DMS153 (cell line): ENCODE data around the gene KASH5.
"Not testable (repeated sequence)": the region's sequence is repeated elsewhere in the genome, so short reads cannot be mapped to it uniquely, and the experiment has no call there.

Experiments used
- DNase-seq: peaks from one replicate; lab custom pipeline; 2025; lab: John Stamatoyannopoulos, UW

KASH5 gene

DNA sequence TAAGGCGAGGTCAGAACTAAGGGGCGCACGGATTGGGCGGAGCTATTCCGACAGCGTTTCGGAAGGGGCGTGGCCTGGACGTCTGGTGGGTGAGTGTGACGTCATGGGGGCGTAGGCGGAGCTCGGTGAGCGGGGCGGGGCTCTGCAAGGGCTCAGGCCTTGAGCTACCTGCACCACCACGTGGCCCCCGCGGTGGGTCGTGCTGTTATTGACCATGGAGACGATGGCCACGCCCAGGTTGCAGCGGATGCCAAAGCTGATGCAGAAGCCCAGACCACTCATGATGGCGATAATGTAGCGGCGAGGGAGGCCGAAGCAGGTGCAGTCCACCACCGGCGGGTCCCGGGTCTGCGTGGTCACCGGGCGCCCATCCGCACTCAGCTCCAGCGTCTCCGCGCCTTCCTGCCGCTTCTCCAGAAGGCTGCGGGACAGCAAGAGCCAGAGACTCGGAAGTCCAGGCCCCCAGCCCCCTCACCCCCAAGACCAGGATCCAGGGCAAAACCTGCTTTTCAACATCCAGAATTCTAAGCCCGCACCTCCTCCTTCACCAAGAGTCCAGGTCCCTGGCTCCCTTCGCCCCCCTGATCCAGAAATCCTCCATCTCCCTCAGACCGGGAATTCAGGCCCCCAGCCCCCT, 48.5 kb downstream of the KASH5 start:
- DNase-seq, result peak; percentile 51

DNA sequence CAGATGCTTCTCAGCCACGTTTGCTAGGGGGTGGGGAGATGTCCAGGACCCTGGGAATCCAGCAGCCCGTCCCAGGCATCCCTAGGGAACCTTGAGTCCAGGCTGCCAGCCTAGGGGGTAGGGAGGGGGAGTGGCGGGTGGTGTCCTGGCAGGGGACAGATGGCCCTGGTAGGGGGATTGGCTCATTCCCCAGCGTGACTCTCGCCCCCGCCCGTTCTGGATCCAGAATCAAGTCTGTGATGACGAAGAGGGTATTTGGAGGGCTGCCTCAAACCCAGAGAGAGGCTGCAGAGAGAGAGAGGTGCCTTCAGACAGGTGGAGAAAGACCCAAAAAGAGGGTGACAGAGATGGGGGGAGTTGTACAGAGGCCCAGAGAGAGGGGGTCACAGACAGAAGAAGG, 49.2 kb downstream of the KASH5 start:
- no peak for DNase-seq

DNA sequence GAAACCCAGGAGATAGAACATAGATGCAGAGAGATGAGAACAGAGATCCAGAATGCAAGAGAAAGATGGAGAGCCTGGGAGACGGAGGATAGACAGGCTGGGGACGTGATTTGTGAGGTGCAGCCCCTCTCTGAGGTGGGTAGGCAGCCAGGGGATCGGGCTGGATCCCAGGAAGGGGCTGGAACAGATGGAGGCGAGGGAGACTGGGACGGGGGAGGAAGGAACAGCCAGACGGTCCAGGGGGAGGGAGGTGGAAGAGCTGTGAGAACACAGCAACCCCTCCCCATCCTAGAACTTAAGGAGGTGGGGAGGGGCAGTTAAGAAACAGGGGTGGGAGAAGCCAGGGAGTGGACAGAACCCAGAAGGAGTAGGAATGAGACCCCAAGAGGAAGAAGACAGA, 50.2 kb downstream of the KASH5 start:
- DNase-seq, result no peak

DNA sequence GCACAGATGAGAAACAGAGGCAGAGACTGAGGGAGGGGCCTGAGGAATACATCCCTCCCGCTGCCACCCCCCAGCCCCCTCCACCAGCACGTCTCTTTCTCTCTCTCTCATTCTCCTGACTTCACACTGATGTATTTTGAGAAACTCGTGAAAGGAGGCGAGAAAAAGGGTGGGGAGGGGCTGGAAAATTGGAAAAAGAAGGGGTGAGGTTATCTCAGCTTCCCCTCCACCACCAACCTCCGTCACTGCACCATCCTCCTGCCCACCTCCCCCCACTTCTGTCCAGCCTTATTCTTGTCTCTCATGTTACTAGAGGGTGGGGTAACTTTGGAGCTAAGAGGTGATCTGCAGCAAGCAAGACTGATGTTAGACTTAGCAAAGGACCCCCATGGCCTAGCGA, 51.8 kb downstream of the KASH5 start:
- DNase-seq, result no peak

DNA sequence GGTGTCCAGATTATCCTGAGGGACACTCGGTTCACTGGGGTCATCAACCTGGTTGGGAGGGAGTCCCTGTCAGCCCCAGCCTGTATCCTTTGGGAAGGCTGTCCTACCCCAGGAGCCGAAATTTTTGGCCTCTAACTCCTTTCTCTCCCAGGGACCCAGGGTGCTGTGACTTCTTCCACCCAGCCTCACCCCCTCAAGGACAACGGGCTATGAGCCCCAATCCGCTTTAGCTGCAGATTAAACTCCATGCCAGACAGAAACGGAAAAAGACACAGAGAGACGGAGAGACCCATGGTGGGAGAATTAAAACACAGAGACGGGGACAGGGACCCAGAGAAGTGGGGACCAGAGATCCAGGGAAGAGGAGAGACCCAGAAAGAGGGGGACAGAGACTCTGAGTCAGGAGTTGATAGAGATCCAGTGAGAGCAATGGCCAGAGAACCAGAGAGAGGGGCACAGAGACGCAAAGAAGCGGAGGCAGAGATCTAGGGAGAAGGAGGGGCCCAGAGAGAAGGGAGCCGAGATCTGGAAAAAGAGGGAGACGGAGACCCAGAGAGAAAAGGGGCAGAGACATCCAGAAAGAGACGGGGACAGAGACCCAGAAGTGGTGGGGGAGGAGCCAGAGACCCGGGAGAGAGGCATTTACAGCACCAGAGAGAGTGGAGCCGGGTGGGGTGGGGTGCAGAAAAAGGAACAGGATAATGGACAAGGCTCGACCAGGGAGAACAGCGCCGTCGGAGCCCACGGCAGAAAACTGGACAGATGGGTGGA, 52.6 kb downstream of the KASH5 start:
- no peak for DNase-seq

DNA sequence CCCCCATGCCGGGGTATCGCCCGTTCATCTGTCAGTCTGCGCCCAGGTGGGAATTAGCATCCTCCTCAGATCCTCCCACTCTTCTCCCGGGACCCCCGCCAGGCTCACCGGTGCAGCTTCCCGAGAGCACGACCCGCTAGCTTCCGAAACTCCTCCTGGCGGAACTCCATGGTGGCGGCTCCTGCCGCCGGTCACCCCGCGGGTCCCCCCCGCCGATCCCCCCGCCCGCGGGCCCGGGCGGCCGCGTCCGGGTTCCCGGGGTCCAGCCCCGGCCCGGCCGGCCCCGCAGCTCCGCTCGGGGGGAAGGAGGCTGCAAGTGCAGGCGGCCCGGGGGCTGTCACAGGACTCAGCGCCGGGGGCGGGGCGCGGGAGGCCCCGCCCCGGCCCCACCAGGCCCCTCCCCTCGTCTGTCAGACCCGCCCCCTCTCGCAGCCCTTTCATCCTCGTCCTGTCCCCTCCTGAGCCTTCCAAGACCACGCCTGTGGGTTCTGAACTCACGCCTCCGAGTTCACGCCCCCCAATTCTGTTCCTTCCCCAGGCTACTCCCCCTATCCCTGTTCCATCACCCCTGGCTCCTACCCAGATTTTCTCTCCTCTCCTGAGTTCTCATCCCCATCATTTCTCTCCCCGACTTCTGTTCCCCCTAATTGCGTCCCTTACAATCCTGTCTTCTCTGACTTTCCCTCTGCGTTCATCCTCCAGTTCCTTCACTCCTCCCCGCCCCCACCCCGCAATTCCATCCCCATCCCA, 53.3 kb downstream of the KASH5 start, which contains the start of gene SLC17A7:
TSS of gene SLC17A7 (minus strand) at position 318 of the 750 bp plus-strand sequence. CDS start at position 170, 148 bp downstream.
- DNase-seq, result no peak

DNA sequence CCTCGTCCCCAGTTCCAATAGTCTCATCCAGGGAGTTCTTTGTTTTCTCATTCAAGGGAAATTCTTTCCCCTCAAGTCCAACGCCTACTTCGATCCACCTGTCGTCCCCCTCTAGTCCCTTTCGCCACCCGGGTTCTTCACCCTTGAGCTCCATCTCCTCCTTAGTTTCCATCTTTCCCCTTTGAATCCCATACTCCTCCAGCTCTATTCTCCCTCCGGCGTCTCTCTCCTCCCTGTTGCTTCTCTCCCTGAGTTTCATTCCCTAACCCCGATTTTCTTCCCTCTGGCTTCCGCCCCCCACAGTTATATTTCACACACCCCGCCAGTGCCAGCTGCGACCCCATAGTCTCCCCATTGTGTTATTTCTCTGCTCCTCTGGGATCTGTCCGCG, 53.9 kb downstream of the KASH5 start:
- DNase-seq, result no peak

DNA sequence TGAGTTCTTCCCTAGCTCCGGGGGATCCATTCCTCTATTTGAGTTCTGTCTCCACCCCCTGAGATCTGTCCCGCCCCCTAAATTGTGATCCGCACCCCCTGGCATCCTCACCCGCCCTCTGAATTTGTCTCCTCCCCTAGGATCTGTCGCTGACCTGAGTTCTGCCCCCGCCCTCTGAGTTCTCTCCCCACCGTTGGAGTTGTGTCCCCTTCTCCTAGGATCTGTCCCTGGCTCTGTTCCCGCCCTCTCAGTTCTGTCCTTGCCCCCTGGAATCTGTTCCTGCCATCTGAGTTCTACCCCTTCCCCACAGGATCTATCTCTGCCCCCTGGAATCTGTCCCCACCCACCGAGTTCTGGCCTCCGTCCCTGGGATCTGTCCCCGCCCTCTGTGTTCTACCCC, 54.3 kb downstream of the KASH5 start:
- DNase-seq, result no peak

DNA sequence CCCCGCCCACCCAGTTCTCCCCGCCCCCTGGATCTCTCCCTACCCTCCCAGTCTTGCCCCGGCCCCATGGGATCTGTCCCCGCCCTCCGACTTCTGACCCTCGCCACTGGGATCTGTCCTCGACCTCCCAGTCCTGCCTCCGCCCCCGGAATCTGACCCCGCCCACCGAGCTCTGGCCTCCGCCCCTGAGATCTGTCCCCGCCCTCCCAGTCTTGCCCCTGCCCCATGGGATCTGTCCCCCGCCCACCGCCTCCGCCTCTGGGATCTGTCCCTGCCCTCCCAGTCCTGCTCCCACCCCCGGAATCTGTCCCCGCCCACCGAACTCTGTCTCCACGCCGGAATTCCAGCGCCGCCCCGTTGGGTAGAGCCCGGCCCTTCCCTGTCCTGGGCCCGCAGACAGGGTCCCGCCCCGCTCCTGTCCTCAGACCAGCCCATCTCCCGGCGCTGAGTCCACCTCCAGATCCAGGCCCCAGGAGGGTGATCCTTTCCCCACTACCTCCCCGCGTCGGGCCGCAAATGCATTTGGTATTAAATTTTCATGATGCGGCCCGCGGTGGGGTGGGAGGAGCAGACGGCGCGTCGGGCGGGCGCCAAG, 54.8 kb downstream of the KASH5 start:
- DNase-seq, result peak; percentile 56

DNA sequence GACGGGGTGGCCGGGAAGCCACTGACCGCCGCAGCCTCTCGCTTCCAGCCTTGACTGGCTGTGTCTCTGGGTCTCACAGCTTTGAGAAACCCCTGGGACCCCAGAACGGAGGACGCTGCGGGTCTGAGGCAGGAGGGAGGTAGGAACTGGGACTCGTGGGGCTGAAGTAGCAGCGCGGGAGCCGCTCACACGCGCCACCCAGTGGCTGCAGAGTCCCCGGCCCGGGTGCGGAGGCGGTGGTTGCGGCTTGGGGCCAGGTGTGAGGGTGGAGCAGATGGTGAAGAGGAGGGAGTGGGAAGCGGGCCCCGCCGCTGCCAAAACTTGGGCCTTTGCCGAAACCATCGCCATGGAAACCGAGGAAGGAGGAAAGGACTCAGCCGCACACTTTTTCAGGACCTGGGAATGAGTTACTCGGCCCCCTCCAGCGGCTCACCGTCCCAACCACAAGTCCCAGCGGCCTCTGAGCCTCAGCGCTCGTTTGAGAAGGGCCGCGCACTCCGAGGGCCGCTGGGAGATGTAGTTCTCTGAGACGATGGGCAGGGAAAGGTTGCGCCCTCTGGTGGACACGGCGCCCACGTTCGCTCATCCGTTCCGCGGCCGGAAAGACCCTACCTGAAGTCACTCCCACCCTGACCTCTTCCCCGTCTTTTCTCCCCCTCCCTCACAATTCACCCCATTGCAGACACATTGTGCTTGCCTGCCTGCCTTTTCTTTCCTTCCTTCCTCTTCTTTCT, 55.5 kb downstream of the KASH5 start:
- DNase-seq, result peak; percentile 89

DNA sequence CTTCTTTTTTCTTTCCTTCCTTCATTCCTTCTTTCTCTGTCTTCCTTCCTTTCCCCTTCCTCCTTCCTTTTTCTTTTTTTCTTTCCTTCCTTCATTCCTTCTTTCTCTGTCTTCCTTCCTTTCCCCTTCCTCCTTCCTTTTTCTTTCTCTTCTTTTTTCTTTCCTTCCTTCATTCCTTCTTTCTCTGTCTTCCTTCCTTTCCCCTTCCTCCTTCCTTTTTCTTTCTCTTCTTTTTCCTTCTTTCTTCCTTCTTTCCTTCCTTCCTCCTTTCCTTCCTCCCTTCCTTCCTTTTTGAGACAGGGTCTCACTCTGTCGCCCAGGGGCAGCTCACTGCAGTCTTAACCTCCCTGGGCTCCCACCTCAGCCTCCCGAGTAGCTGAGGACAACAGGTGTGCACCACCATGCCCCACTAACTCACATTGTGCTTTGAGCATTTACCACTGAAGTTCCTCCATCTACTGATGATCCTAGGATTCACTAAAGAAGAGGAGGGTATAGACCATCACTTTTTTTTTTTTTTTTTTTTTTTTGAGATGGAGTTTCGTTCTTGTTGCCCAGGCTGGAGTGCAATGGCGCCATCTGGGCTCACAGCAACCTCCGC, 56.2 kb downstream of the KASH5 start:
- DNase-seq, result not testable (repeated sequence)

DNA sequence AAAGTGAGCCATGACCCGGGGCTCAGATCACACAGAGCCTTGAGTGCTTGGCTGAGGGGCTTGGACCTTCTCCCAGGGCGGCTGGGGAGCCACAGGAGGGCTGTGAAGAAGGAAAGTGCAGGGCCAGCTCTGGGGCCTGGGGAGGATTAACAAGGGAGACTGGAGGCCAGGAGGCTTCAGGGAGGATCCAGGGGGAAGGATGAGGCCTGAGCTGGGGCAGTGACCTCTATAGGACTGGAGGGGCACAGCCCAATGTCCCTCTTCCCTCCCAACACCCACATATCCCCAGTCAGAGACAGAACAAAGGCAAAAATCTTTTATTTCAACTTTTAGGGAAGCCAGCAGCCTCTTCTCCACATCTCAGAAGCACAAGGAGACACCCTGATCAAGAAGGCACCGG, 57.9 kb downstream of the KASH5 start:
- DNase-seq, result no peak

DNA sequence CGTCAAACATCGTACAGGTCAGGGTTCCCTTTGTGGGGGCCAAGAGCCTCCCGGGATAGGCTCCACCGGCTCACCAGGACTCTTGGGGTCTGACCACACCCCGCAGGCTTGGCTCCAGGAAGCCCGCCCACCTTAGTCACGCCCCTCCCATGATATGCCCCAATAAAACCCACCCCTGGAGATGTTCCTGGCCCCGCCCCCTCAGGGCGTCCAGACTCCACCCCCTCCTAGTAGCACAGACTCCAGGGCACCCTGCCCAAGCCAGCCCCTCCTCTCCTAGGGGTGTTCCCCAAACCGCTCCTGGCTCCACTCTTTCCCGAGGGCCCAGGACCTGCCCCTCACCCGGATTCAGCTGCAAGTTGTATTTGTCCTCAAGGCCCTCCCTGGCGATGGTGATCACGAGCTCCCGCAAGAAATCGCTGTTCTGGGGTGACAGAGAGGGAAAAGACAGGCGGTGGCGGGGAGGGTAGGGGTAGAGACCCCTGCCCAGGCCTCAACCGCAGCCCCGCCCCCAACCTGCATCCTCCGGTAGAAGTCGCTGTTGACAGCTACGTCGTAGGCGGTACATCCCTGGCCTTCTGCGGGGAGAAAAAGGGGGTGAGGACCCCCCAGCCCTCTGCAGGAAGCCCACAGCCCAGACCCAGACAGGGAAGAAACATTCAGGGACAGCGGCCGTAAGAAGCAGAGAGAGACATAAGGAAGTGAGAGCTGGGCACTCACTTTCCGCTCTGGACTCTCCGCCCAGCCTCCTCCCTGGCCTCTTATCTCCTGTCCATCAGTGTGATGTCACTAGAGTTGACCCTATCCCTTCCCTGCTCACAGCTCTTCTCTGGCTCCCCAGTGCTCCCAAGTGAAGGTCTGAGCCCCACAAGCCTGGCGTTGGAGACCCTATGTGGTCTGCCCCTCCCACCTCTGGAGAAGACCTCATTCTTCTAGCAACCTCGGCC, 59.7 kb downstream of the KASH5 start:
- no peak for DNase-seq

DNA sequence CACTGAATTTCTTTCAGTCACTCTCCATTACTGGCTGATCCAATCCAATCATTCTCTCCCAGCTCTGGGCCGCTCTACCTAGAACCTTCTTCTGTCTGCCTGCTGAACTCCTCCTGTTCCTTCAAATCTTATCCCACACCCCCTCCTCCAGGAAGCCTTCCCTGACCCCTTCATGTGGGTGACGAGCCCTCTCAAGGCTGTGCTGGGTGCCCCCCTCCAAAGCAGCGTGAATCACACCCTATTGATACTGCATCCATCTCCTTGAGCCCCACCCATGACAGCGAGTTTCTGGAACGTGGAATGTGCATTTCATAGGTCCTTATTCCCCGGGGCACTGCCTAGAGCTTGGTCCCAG, 60.4 kb downstream of the KASH5 start:
- DNase-seq, result no peak

DNA sequence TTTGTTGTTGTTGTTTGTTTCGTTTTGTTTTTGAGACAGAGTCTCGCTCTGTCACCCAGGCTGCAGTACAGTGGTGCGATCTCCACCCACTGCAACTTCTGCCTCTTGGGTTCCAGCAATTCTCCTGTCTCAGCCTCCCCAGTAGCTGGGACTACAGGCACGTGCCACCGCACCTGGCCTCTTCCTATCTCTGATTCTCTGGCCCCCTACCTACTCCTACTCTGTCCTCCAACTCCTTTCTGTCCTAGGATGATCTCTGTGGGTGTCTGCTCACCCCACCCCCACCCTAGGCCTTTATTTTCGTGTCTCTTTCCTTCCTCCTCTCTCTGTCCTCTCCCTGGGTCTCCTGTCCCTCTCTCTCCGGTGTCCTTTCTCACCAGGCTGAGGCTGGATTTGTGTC, 62.4 kb downstream of the KASH5 start:
- no peak for DNase-seq

DNA sequence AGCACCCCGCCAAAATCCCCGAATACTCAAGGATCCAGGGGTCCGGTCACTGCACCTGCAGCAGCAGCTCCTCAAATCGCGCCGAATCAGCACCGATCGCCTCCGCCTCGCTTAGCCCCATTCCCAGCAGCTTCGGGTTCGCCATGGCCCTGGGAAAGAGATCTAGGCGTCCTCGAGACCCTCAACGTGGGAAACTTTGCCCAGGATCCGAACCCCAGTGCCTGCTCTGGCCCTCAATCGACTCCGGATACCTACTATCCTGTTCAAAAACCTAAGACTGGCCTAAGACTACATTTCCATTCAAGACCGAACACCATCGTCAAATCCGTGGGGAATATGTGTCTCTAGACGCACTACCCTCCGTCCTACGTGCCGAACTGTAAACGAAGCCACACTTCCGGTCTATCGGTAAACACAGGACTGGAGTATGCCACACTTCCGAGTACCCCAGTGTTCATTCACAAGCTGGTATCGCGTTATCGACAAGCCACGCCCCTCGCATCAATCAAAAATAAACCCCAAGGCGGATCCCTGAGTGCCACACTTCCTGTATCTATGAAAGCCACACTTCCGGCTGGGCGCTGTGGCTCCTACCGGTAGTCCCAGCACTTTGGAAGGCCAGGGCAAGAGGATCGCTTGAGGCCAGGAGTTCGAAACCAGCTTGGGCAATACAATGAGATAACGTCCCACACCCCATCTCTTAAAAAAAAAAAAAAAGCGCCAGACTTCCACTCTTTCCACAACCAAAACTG, 63.6 kb downstream of the KASH5 start, which contains the start of gene PIH1D1:
TSS of gene PIH1D1 (minus strand) at position 385 of the 752 bp plus-strand sequence. CDS start at position 145, 240 bp downstream.
- peak; percentile 99 for DNase-seq

DNA sequence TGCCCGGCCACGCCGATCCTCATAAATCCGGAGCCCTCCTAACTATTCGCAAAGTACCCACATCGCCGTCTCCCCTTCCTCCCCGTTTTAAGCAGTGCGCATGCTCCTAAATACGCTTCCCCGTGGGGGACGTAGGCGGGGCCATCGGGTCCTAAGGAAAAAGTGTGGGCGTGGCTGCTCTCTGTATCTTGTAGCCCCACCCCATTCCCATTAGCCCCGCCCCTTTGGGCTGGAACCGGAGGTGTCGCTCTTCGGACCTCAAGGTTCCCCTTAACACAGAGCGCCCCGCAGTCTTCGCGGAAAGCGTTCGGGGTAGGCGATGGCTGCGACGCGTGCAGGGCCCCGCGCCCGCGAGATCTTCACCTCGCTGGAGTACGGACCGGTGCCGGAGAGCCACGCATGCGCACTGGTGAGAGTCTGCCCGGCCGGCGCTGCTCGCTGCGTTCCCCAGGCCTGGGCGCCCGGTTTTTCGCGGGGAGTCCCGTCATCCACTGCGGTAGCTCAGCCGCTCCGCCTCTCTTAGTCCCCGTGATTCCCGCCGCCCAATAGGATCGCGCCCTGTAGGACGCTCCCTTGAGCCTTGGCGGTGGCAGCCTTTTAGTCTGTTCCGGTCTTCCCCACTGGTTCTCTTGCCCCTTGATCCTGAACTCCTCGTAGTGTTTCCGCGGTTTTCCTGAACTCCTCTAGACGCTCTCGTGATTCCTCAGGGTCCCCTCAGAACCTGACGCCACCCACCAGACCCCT, 65.1 kb downstream of the KASH5 start, which contains the start of gene ALDH16A1:
TSS of gene ALDH16A1 (plus strand) at position 213 of the 744 bp plus-strand sequence. CDS start at position 320, 107 bp downstream.
- DNase-seq, result peak; percentile 97

DNA sequence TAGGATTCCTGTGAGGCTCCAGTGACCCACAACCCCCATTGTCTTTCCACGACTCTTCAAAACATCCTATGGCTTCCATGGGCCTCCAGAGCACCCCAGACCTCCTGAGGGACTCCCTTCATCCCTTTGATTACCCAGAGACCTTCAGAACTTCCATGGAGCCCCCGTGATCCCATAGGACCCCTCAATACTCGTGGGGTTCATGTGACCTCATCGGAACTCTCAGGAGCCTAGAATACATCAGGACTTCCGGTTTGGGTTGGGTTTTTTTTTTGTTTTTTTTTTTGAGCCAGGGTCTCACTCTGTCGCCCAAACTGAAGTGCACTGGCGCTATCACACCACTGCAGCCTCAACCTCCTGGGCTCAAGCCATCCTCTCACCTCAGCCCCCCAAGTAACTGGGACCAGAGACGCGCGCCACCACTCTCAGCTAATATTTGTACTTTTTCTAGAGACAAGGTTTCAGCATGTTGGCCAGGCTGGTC, 65.8 kb downstream of the KASH5 start:
- DNase-seq, result no peak
